ENCODE results near the gene SLC25A29.
"Not testable (repeated sequence)": the region's sequence is repeated elsewhere in the genome, so short reads cannot be mapped to it uniquely, and the experiment has no call there.

SLC25A29 gene

DNA sequence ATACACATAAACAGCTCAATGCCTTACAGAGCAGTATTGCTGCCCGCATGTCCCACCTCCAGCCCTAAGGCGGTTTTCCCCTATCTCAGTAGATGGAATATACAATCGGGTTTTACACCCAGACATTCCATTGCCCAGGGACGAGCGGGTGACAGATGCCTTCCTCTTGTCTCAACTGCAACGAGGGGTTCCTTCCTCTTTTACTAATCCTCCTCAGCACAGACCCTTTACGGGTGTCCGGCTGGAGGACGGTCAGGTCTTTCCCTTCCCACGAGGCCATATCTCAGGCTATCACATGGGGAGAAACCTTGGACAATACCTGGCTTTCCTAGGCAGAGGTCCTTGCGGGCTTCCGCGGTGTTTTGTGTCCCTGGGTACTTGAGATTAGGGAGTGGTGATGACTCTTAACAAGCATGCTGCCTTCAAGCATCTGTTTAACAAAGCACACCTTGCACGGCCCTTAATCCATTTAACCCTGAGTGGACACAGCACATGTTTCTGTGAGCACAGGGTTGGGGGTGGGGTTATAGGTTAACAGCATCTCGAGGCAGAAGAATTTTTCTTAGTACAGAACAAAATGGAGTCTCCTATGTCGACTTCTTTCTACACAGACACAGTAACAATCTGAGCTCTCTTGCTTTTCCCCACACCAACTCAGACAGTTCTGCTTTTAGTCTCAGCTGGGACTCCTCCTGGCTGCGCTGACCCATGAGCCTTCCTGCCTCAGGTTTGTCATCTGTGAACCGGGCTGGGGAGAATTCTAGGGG is 6.0 kb upstream of the SLC25A29 start:
- ATAC-seq, DNase-seq: not testable (repeated sequence)

DNA sequence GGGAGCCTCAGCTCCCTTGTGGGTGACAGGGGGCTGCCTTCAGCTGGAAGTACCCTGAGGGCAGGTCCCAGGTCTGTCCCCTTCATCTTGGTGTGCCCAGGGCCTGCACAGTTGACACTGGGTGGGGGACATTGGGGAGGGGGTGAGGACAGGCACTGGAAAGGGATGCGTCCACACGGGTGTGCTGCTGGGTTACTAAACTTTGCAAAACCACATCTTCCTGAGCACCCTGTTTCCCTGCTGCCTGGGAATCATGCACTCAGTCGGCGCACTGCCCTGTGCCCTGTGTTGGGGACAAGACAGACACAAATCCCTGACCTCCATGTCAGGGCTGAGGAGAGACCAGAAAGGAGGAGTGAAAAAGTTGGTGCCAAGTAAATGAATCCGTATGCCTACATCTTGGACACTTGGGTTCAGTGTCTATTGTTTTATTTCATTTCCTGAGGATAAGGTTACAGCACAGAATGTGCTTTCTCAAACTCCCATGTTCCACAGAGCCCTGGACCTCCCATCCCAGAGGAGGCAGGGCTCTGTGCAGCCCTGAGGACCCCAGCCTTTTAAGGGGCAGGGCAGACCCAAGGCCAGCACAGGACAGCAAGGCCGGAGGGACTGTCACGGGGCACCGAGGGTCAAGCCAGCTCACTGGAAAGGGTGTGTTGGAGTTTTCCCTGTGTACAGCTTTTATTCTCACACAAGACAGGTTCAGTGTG is 2.9 kb upstream of the SLC25A29 start:
- ATAC-seq (no peak), DNase-seq (no peak)

DNA sequence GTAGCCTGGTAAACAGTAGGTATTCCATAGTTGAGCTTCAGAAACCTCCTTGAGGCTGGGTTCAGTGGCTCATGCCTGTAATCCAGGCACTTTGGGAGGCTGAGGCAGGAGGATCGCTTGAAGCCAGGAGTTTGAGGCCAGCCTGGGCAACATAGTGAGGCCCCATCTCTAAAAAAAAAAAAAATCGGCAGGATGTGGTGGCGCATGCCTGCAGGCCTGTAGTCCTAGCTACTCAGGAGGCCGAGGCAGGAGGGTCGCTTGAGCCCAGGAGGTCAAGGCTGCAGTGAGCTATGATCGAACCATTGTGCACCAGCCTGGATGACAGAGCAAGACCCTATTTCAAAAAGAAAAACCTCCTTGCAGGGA is 2.2 kb upstream of the SLC25A29 start:
- ATAC-seq, DNase-seq: not testable (repeated sequence)

DNA sequence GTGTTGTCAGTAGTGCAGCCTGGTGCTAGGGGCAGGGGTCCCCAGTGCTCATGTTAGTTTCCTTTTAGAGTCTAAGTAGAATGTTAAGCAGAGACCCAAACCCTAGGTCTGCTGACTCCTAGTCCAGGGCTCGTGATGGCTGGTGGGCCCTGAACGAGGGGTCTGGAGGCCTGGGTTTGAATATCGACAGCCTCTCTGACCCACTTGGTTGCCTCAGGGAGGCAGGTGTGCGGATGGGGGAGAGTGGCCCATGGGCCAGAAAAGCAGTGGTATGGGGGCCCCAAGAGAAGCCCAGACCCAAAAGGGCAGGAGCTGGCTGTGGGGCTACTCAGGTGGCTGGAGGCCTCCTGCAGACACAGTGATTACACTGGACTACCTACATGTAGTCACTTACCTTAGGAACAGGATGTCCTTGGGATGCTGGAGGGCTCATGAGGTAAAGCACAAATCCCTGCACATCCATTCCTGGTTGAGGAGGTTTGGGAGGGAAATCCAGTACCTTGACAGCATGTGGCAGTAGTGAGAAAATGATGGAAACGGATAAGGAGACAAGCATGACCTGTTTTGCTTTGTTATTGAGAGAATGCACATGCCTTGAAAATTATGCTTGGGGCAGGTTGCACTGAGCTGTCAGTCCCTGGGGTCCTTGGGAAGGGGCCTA is 1.7 kb upstream of the SLC25A29 start:
- ATAC-seq (no peak), DNase-seq (no peak)

DNA sequence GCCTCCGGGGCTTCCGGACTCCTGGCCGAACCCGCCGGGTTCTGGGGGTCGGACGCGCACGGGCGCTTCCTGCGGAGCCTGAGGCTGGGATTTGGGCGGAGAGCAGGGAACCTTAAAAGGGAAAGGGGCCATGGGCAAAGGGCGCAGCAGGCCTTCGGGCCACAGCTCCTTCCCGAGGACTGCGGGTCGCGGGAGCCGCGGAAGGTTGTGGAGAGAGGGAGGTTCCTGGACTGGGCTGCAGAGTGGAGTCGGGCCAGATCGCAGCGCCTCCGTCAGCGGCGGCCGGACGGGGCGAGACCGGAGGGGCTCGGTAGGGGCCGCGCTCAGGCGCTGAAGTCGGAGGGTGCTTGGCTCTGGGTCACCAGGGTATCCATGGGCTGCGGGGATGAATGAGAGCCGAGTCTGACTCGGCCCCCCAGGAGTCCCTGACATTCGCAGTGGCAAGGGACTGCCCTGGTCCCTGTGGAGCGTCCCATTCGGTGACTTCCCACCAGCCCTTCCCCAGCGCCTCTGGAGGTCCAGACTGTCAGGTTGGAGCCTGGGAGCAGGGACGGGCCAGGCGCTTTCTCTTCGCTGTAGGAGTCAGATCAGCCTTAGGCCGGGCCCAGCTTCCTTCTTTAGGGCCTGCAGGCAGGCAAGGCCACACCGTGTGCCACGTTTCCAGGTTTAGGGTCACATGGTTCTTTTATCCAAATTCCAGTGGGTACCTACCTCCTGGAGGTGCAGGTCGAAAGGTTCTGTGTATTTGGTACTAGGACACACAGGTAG is 938 bp upstream of the SLC25A29 start:
- no peak for DNase-seq
- no peak for ATAC-seq

DNA sequence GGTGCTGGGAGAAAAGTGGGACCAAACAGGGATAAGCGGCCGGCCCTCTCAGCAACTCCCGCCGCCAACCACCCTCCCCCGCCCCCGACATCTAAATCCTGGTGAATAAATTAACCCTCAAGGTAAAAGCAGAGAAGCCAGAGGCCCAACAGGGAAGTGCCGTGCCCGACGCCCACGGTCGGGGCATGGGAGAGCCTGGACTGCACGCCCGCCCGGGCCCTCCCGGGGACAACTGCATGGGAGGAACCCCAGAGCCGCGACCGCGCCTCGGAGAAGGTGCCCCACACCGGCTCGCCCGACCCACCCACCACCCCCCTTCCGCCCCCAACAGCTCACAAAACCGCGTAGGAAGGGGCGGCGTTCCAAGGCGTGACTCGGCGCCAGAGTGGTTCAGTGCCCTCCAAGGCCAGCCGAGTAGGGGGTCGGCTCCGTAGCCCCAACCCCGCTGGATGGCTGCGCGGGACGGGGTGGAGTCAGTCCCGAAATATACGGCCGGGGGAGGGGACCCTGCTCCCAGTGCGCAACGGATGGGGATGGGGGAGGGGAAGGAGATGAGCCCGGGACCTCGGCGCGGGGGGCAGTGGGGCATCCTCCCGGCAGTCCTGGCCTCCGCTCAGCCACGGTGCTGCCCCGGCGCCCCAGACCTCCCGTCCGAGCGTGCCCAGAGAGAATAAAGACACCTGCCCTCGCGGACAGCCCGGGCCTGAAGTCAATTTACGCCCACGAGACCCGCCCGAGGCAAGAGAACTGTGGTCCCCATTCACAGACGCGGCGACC is 732 bp downstream of the SLC25A29 start:
- peak; percentile 34 for DNase-seq
- ATAC-seq: no peak

DNA sequence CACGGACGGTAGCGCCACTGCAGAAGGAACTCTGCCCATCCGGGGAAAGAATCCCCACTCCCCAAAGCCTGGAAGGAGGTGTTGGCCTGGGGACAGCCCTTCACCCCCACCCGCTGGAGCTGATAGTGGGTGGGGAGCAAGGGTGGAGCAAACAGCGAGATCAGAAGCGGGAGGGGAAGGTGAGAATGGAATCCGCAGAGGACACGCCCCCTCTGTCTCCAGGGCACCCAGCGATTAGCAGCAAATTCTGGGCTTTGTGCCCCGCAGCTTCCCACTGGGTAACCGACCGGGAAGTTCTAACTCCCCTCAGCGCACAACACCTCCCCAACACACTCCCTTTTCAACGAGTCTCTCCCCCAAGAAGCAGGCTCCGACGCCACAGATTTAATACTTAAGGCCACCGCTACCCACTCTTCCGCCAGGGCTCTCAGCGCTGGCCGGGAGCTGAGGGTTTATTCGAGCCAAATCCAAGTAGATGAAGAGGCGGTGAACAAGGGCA is 1.4 kb downstream of the SLC25A29 start:
- no peak for DNase-seq
- ATAC-seq: no peak

DNA sequence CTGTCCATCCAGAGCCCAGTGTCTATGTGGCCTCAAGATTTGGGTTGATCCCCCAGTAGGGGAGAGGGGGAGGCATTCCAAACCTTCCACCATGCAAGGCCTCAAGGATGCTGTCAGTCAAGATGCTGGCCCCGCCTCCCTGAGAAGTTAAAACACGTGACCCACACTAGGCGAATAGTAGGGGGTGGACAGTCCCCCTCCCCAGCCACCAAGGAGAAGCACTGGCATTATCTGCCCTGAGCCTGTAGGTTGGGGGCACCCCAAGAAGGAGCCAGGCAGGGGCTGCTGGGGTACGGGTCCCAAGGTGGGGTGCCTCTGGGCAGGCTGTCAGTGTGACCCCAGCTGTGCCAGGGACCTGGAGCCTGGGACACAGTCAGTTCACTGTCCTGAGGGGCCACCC is 2.3 kb downstream of the SLC25A29 start:
- ATAC-seq: no peak

DNA sequence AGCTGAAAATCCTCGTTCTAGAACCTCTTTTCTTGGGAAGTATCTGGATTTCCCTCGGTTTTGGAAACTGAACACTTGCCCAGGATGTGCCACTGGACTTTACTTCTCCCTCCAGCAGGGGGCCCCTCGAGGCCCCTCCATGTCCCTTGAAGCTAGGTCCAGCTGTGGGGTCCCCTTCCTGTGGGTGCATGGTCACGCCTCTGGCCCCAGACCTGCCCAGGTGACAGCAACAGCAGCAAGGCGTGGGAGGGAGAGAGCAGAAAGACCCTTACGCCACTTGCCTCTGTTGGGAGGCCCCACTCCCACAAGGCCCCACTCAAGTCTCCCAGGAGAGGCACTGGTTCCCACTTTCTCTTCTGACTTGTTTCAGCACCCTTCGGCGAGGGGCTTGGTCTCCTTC is 3.1 kb downstream of the SLC25A29 start:
- no peak for ATAC-seq
- peak; percentile 32 for DNase-seq

More for the DNA sequence above, 2.3 kb downstream of the SLC25A29 start:
- DNase-seq: no peak

DNA sequence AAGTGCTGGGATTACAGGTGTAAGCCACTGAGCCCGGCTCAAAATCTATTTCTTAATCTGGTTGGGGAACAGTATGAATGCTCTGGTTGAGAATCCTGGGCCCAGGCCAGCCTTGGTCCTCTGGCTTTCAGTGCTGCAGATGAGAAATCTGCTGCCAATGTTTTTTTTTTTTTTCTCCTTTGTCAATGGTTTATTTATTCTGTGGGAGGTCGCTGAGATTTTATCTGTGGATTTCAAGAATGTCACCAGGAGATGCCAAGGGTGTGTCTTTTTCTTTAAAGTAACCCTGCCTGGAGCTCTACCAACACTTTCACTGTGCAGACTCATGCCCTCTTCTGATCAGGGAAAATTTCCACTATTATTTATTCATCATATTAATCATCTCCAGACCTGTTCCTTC is 3.6 kb downstream of the SLC25A29 start:
- no peak for DNase-seq
- no peak for ATAC-seq

DNA sequence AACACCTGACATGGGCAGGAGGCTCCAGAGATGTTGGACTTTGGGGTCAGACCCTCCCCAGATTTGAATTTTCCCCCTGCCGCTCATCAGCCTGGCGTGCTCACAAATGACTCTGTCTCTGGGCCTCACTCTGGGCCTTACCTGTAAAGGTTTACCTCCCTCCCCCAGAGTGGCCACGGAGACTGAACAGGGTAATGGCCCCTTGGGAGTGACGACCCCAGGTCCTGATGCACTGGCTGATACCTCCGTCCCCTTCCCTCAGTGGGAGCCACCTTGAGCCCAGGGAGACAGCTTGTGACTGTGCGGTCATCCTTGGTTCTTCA is 7.0 kb downstream of the SLC25A29 start:
- ATAC-seq (no peak), DNase-seq (no peak)

DNA sequence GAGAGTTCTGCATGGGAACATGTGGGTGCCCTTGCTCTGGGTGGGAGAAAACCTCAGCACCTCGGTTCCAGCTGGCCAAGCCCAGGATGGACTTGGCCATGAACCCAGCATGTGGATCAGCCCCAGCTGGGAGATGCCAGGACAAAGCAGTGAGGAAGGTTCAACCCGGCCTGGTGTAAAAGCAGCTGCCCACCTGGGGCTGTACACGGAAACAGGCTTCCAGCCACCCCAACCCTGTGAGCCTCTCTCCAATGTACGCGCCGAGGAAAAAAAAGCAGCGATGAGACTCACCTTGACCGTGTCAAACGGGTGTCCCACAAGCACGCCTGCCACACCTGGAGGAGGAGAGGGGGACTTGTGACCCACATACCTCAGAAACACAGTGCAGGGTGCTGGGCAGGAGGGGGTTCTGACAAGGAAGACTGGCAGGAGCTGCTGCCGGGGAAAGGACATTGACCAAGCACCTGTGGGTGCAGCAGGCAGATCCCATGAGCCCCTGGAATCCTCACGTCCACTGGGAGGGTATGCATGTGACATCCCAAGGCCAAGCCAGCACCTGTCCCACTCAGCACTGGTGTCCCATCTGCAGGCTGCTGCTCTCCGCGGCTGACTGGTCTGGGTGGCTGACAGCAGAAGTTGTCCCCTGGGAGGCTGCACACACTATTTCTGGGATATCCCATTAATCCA is 7.5 kb downstream of the SLC25A29 start:
- no peak for DNase-seq
- no peak for ATAC-seq

DNA sequence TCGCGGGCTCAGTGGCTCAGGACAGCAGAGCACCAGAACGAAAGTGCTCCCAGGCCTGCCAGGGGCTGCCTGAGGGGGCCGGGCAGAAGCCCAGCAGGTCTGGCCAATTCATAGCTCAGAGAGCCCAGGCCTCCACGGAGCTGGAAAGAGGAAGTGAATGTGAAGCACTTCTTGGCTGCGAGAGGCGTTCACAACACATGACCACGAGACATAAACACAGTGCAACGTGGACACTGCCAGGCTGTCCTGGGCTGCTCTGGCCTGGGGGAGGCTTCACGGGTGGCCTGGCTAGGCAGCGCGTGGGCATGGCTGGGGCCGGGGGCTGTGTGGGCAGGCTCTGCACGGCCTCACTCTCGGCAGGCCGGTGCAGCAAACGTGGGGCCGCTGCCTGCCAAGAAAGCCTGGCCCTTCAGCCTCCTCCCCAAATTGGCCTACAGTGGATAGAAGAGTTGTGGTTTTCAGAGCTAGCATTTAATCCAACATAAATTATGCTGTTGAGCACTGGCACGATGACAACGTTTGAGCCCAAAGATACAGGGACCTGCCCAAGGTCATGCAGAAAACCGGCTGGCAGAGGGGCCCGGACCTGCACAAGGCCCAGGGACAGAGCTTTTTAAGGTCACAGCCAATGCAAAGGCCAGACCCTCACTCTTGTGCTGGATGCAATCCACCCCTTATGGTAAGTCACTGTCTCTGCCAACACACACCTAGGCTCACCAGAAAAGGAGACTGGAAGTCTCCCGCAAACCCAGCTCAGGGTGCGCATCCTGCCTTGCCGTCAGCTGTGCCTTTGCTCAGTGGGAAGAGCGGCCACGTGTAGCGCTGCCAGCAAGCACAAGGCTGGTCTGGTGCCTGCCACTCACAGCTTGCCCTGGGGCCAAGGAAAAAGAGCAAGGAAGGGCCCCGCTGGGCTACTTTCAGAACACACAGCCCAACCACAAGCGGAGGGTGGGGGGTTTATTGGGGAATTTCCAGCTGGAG is 8.6 kb downstream of the SLC25A29 start:
- ATAC-seq (peak; percentile 20), DNase-seq (no peak)

DNA sequence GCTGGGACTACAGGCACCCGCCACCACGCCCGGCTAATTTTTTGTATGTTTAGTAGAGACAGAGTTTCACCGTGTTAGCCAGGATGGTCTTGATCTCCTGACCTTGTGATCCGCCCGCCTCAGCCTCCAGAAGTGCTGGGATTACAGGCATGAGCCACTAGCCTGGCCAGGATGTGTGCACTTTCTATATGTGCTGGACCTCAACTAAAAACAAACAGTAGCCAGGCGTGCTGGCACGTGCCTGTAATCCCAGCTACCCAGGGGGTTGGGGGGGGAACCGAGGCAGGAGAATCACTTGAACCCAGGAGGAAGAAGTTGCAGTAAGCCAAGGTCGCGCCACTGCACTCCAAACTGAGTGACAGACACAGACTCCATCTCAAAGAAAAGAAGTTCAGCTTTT is 9.5 kb downstream of the SLC25A29 start:
- not testable (repeated sequence) for ATAC-seq, DNase-seq

DNA sequence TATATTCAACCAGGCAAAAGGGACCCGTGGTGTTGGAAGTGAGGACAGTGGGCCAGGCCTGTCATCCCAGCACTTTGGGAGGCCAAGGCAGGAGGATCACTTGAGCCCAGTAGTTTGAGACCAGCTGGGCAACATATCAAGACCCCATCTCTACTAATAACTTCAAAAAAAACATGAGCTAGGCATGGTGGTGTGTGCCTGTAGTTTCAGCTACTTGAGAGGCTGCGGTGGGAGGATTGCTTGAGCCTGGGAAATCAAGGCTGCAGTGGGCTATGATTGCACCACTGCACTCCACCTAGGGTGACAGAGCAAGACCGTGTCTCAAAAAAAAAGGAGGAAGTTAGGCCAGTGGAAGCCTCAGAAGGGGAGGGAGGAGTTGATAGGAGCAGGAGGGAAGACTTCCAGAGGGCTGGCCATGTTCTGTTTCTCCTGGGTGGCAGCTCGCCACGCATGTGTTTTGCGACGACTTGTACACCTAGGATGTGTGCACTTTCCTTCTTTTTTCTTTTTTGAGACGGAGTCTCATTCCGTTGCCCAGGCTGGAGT is 10.1 kb downstream of the SLC25A29 start:
- ATAC-seq (no peak), DNase-seq (no peak)

DNA sequence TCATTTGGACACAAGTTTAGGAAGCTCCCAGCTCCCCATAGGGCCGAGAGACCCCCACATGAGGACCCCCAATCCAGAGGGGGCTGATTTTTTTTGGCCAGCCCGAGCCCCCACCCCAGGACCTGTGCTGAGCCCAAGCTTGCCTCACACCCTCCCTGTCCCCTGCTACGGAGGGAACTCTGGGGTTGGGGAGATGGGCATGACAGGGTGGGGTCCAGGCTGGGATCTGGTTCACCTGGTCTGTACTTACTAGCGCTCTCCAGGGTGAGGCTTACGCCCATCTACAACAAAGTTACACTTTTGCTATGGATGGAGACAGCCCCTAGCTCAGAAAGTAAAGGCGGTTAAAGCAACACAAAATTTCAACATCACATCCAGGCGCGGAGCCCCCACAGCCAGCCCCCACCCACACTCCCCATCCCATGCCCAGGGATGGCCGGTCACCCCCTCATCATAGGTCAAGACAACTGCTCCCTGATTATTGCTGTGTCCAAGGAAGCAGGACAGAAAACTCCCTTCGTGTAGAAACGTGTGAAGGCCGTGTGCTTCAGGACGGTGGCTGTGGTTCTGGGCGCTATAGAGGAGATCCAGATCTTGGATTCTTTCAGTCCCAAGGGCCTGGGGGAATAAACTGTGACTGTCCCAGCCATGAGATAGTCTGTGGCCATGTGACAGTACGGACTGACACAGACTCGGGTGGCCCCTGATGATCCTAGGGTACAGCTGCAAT is 10.7 kb downstream of the SLC25A29 start:
- DNase-seq (no peak), ATAC-seq (no peak)

DNA sequence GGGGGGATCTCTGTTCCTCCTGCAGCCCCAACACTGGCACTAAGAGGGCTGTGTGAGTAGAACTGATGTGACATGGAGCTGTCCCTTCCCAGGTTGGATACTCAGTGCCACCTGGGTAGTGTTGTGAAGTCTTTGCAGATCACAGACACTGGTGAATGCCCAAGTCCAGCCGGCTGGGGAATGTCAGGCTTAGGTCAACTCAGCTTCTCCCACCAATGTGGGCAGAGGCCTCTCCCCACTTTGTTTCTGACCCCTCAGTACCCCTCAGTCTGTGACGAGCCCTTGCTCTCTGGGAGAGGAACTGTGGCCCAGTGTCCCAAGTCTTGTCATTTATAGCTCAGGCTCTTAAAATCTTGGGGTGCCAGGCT is 11.3 kb downstream of the SLC25A29 start:
- DNase-seq: no peak
- ATAC-seq: no peak

DNA sequence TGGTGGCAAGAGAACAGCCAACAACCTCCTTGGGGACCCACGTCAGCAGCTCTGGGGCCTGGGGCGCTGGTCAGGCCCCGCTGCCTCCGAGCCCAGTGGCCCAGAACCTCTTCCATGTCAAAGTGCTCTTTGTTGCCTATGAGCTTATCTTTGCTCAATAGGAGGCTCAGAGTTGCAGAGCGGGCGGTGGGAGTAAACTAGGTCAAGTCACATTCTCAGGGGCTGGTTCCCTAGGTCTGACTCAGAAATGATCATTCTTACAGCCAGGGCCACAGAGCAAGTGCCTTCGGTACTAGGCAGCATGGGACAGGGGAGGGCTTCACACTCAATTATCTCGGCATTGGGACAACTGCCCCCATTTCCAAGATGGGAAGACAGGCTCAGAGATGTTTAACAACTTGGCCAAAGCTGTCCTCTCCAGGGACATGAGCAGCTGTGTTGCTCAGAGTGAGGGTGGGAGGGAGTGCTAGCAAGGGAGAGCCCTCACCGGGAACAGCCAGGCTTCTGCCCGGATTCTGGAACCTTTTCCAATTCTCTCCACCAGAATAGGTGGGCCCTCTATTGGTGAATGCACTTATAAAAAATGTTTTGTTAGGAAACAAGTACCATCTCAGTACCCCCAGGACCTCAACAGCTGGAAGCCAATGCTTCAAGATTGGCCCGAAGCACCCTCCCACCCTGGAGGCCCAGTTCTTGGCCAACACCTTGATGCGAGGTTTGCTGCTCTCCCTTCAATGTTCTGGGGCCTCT is 11.9 kb downstream of the SLC25A29 start:
- DNase-seq (no peak), ATAC-seq (no peak)

Data from stimulated activated naive CD8-positive, alpha-beta T cell treated with anti-CD3 and anti-CD28 coated beads, Interleukin-15, Interleukin-2, amounts not matched to agents 100 U/mL and 50 U/mL, for 24 hours (primary cell).